ENCODE data around the gene GLCE.

GLCE gene

DNA sequence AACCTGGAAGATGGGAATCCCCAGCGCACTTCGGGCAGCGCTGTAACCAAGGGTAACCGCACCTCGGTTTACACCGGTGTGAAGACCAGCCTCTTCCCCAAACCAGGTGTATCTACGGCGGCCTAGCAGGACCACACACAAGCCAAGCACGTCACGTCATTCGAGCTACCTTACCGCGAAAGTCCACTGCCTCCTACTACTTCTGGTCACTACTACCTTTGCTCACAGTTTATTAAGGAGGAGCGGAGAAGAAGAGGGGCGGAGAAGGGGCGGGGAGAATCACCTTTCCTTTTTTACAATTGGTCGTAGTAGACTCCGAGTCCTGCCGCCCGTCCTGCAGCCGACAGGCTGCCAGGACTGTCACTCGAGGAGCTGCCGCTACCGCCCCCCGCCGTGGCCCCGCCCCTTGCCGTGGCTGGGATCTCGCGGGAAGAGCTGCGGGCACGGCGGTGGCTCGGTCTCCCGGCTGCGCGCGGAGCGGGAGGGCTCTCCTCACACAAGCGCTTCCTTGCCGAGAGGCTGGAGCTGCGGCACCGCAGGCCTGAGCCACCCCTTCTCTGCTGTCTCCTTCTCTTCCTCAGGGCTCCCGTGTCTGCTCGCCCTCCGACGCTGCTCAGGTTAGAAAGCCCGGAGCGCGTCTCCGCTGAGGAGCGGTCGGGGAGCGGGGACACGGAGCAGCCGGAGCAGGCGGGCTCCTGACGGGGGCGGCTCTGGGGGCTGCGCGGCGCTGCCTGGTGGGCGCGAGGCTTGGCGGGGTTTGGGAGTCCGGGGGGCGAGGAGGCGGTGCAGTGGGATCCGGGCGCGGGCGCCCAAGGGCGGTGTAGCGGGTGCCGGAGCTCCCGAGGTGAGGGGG, at the start of gene GLCE:
Gene GLCE (plus strand): TSS at position 495 of the 853 bp plus-strand sequence. CDS start 95,172 bp downstream, outside the sequence.
- DNase-seq = peak; percentile 98

DNA sequence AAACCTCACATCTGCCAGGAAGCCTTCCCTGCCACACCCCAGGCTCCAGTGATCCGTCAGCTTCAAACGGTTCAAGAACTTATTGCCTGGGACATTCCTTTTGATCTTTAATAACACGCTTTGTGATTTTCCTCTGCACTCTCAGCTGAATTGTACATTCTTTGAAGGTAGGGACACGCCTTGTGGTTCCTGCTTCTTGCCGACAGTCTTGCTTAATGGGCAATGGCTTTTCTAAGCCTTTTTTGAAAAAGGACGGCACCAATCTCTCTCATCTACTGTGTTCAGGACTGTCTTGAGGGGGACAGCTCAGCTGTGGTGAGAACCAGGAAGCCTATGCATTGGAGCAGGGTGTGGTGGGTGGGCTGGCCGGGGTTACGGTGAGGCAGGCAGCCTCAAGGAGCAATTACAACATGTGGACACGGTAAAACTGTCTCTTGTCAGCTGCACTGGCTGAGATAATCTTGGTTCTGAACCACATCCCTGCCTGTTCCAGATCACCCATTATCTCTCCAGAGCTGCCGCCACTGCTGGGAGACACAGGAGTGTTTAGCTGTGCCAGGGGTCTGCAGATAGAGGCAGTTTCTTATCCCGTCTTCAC, 46.0 kb upstream of the GLCE start:
- no peak for DNase-seq

- DNase-seq = no peak
Measured at GRCh38 chr15:69115031-69115430, 45.4 kb upstream of the GLCE start.

DNA sequence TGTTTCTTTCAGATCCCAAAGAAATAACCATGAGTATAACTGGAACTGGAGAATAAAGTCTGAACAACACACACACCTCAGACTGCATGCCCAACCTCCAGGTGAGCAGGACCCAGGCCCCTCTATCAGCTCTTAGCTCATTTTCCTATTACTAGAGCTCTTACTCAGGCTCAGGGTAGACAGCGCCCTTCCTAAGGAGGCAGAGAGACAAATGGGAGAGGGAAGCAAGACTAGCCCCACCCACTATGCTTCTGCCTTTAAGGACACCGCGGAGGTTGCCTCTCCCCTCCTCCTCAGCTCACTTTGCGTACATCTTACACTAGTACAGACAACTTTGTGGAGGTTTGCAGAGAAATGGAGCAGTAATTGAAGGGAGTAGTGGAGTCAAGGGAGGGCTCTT, 44.0 kb upstream of the GLCE start:
- DNase-seq = no peak

DNA sequence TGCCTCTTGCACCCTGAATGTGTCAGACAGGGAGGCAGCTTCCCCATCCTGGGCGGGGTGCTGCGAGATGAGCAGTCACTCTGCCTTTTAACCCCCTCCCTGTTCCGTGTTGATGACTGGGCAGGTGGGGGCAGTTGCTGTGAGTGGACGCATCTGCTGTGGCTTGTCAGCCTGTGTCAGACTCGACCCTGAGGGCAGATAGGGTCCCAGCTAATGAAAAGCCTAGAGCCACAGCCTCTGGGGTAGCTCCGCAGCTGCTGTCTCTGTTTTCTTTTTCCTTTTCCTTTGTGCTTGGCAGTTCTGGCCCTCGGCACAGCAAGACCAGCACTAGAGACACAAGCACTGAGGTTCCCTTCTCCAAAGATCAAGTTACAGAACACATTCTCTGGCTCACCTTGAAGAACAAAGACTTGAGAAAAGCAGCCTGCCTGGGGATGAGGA, 43.0 kb upstream of the GLCE start:
- DNase-seq = no peak

- no peak for DNase-seq
Measured at GRCh38 chr15:69118089-69118488, 42.3 kb upstream of the GLCE start.

GRCh38 chr15:69119001-69119400, 41.4 kb upstream of the GLCE start:
- no peak for DNase-seq

DNA sequence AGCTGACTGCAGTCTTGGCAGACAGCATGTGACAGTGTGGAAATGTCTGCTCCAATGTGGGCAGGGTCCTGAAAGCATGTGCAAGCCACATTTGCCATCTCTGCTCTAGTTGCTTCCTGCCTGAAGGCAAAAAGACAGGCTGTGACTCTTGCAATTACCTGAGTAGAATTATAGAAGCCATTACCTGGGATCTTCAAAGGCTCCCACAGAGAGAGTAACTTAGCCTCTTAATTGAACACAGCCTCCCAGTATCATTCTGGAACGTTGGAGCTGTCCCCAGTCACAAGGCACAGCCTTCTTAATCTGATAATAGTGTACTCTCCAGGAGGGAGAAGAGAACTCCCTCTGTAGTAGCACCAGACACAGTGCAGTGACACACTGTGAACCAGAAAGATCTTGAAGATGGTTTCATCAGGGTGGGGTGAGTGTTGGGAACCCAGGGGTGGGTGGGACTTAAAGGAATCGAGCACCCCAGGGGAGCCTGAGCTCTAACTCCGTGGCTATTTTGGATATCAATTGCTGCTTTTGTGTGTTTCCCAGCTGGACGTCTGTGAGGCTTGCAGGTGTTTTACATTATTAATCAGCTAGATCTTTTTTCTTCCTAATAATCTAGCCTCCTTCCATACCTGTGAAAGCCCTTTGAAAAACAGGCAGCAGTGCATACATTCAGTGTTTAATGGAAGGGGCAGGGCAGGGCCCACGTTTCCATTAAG, 40.6 kb upstream of the GLCE start:
- no peak for DNase-seq

DNA sequence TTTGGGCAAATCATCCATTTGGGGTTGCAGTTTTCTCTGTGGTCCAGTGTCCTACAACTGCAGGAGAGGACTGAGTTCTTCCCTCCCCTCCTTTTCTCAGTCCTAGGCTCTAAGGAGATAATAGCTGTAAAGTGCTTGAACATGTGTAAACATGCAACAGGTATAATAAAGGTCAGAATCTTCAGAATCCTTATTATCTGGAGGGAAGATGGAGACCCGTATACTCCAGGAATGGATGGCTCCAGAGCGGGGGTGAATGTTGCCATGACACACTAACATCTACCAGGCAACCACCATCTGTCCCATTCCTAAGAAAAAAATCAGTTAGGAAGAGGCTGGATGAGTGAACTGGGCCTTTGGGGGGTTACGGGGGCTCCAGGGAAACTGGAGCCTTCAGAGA, 39.7 kb upstream of the GLCE start:
- DNase-seq = no peak

- no peak for DNase-seq
Measured at GRCh38 chr15:69121198-69121828, 39.1 kb upstream of the GLCE start.

- DNase-seq = no peak
Measured at GRCh38 chr15:69125236-69125635, 35.2 kb upstream of the GLCE start.

GRCh38 chr15:69126054-69126469, 34.4 kb upstream of the GLCE start:
- DNase-seq = no peak

- no peak for DNase-seq
Measured at GRCh38 chr15:69127306-69127705, 33.1 kb upstream of the GLCE start.

GRCh38 chr15:69128667-69129311, 31.6 kb upstream of the GLCE start:
- no peak for DNase-seq

GRCh38 chr15:69131362-69132220, 28.8 kb upstream of the GLCE start:
- no peak for DNase-seq

DNA sequence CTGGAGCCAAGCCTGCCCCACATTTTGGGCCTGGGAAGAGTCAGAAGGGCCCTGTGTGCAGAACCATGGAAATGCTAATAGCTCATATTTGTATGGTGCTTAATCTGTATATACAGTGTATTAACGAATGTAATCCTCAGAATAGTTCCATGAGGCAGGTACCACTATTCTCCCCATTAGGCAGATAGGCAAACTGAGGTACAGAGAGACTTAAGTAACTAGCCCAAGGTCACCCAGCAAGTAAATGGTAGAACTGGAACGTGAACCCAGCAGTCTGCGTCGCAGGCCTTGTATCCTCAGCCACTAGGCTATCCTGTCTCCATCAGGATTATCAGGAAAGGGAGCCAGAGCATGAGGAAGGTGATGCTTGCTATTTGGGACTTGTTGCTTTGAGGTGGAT, 28.0 kb upstream of the GLCE start:
- DNase-seq = no peak

DNA sequence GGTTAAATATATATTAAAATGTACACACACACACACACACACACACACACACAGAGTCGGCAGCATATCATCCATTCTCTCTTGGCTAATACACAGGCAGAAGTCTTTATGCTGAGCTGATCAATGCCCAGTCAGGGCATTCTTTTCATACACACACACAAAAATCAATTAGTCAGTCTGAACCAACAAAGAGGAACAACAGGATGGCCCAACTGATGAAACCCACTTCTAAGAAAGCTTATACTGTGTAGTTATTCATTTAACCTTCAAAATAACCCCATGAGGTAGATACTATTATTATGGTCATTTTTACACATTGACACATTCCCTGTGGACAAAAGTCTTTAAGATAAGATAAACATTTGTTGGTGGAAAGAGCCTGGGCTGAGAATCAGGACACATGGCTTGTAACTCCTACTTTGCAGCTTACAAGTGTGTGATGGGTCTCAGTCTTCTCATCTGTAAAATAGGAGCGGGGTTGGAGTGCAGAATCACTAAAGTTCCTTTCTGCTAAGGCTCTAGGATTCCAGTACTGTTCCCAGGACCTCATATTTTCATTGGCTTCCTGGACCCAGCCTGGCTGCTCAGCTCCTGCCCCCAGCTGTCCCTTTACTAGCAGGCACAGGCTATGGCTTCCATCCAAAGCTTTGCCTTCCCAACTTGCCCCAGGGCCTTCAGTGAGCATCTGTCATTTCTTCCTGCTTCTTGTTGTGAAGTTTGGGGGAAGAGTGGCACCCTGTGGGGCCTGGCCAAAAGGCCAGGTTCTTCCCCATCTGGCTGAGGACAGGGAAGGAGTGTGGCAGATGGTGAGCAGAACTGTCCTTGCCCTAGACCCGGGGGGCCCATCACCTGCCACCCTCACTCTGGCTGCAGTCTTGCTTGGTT, 27.2 kb upstream of the GLCE start:
- DNase-seq = no peak

GRCh38 chr15:69133862-69134519, 26.4 kb upstream of the GLCE start:
- DNase-seq = no peak

GRCh38 chr15:69134791-69135190, 25.6 kb upstream of the GLCE start:
- DNase-seq = no peak

DNA sequence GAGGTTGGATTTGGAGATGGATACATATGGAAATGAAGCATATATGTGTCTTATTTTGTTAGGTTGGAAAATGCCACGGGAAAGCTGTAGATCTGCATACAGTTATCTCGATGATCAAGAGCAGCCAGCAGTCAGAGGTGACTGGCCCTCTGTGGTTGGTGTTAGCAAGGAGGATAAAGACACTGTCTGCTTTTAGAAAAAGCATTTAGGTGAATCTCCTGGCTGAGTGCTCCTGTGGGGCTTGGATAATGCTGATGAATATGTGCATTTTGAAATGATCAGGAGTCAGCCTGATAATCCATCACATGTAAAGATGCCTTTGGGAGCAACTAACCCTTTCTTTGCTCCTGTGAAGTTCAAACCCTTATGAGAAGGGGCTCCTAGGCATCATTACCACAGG, 24.9 kb upstream of the GLCE start:
- DNase-seq = no peak
